ENCODE data around the gene PKP4. TPM values are rescaled to one million over a fixed set of nuclear protein-coding genes. Genes with fewer than 3 reads are reported as not detected.

Gene PKP4
- total RNA-seq, 2 experiments from 2014 or later, result 68.7 to 73.2 TPM

- Histone ChIP-seq H3K9me3 (ENCODE audit: low read length) (no peaks in the 10 kb centered on the region), H3K27ac (ENCODE audit: low read depth, low read length, poor library complexity, severe bottlenecking) (no peak overlapping the region), H3K36me3 (ENCODE audit: insufficient read depth, low read length) (no peaks in the 10 kb centered on the region), H3K9me2 (ENCODE audit: insufficient read depth, low read length) (no peaks in the 10 kb centered on the region; the same call in 1 of the 2 replicates), H3K4me3 (ENCODE audit: low read depth, low read length, poor library complexity, severe bottlenecking) (no peak overlapping the region), H2AFZ (ENCODE audit: low read length) (no peak overlapping the region), H4K20me1 (ENCODE audit: insufficient read depth, low read length) (no peaks in the 10 kb centered on the region), H3K4me1 (ENCODE audit: insufficient read depth, low read length, poor library complexity, severe bottlenecking) (no peaks in the 10 kb centered on the region), H3K79me2 (ENCODE audit: insufficient read depth, low read depth, low read length) (no peaks in the 10 kb centered on the region), H3K4me2 (ENCODE audit: low read length) (no peak overlapping the region)
- DNase-seq (ENCODE audit: low spot score), result no peak
- BruUV-seq (replicated peaks), result no TSS peak
- ChIA-PET CTCF (ENCODE audit: unreplicated experiment) (no interaction called here), POLR2A (interaction anchor here (0.8 kb wide), 1 partner anchor 34 kb away, joined by 3 read pairs; no protein-coding TSS in a partner anchor)
- intact Hi-C loops (cut with micrococcal nuclease; ENCODE audit: unreplicated experiment), result no loop called here
- no peak for TF ChIP-seq EZH2phosphoT487 (IDR thresholded peaks at IDR 0.05; ENCODE audit: borderline replicate concordance, low read depth, low read length)
- TF ChIP-seq CTCF (conservative IDR thresholded peaks at IDR 0.05; ENCODE audit: low read length), result no peak
Observed at GRCh38 chr2:158586491-158586890, 129.7 kb downstream of the PKP4 start.

GRCh38 chr2:158589303-158589702, 132.6 kb downstream of the PKP4 start:
- peaks cover 10% of the 10 kb centered on the region for H3K4me1 ChIP-seq (ENCODE audit: insufficient read depth, low read length, poor library complexity, severe bottlenecking)
- no peaks in the 10 kb centered on the region for H3K79me2 ChIP-seq (ENCODE audit: insufficient read depth, low read depth, low read length)
- H3K9me2 ChIP-seq (ENCODE audit: insufficient read depth, low read length), result no peaks in the 10 kb centered on the region; the same call in 1 of the 2 replicates
- no peaks in the 10 kb centered on the region for H4K20me1 ChIP-seq (ENCODE audit: insufficient read depth, low read length)
- no peak for TF ChIP-seq CTCF (conservative IDR thresholded peaks at IDR 0.05; ENCODE audit: low read length)
- TF ChIP-seq EZH2phosphoT487 (IDR thresholded peaks at IDR 0.05; ENCODE audit: borderline replicate concordance, low read depth, low read length), result no peak
- no peaks in the 10 kb centered on the region for H3K9me3 ChIP-seq (ENCODE audit: low read length)
- H3K4me2 ChIP-seq (ENCODE audit: low read length), result no peak overlapping the region
- no peak overlapping the region for H3K27ac ChIP-seq (ENCODE audit: low read depth, low read length, poor library complexity, severe bottlenecking)
- POLR2A ChIA-PET, result interaction anchor here (0.6 kb wide), 1 partner anchor 214 kb away, joined by 4 read pairs; no protein-coding TSS in a partner anchor
- H3K36me3 ChIP-seq (ENCODE audit: insufficient read depth, low read length), result no peaks in the 10 kb centered on the region
- DNase-seq (ENCODE audit: low spot score), result no peak
- BruUV-seq (replicated peaks), result no TSS peak
- H3K4me3 ChIP-seq (ENCODE audit: low read depth, low read length, poor library complexity, severe bottlenecking), result no peak overlapping the region
- CTCF ChIA-PET (ENCODE audit: unreplicated experiment), result no interaction called here
- intact Hi-C loops (cut with micrococcal nuclease; ENCODE audit: unreplicated experiment), result no loop called here
- no peak overlapping the region for H2AFZ ChIP-seq (ENCODE audit: low read length)

- CTCF ChIA-PET (ENCODE audit: unreplicated experiment), result no interaction called here
- BruUV-seq (replicated peaks), result no TSS peak
Observed at GRCh38 chr2:158598862-158599517, 142.2 kb downstream of the PKP4 start.

More at GRCh38 chr2:158598862-158599517, 142.2 kb downstream of the PKP4 start:
- Histone ChIP-seq H3K4me1 (ENCODE audit: insufficient read depth, low read length, poor library complexity, severe bottlenecking) (no peaks in the 10 kb centered on the region), H3K4me3 (ENCODE audit: low read depth, low read length, poor library complexity, severe bottlenecking) (no peak overlapping the region), H3K9me2 (ENCODE audit: insufficient read depth, low read length) (no peaks in the 10 kb centered on the region), H3K9me3 (ENCODE audit: low read length) (no peaks in the 10 kb centered on the region), H3K36me3 (ENCODE audit: insufficient read depth, low read length) (no peaks in the 10 kb centered on the region), H2AFZ (ENCODE audit: low read length) (no peak overlapping the region), H4K20me1 (ENCODE audit: insufficient read depth, low read length) (no peaks in the 10 kb centered on the region), H3K79me2 (ENCODE audit: insufficient read depth, low read depth, low read length) (no peaks in the 10 kb centered on the region), H3K27ac (ENCODE audit: low read depth, low read length, poor library complexity, severe bottlenecking) (no peak overlapping the region), H3K4me2 (ENCODE audit: low read length) (no peak overlapping the region)
- POLR2A ChIA-PET, result no interaction called here
- intact Hi-C loops (cut with micrococcal nuclease; ENCODE audit: unreplicated experiment), result no loop called here
- TF ChIP-seq CTCF (conservative IDR thresholded peaks at IDR 0.05; ENCODE audit: low read length), result no peak
- no peak for TF ChIP-seq EZH2phosphoT487 (IDR thresholded peaks at IDR 0.05; ENCODE audit: borderline replicate concordance, low read depth, low read length)
- DNase-seq (ENCODE audit: low spot score), result no peak

Data from OCI-LY7 (cell line).